ENCODE measurements around the gene FAM171A1.
A peak's percentile ranks its signal among the peaks of the same experiment; 100 is the strongest.
"Not testable (repeated sequence)": the region's sequence is repeated elsewhere in the genome, so short reads cannot be mapped to it uniquely, and the experiment has no call there.

The FAM171A1 gene

DNA sequence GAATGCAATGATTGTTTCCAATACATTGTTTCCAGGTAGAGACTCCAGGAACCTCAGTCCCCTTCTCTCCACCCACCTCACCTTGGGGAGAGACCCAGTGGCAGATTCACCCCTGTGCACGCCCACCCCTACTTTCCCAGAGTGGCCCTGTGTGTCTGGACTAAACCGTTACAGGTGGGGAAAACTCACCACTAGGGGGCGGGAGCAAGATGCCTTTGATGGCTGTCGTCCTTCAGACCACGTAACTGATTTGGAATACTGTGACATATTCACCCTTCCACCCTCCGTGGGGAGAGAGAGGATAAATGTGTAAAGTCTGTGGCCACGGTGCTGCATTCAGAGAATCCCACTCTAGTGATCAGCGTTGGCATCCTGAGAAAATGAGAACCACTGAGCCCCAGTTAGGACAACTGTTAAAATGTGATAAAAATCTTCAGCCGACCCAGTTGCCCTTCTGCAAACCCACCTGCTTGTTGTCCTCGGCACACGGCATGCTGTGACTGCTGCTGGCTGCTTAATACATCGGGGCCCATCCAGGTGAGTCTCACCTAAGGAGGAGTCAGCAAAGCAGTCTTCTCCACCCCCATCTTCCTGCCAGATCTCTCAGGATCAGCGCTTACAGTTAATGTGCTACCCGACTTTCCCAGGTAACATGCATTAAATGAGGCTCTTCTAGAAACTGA is 161.1 kb downstream of the FAM171A1 start:
- DNase-seq (ENCODE audit: low read depth): no peak

DNA sequence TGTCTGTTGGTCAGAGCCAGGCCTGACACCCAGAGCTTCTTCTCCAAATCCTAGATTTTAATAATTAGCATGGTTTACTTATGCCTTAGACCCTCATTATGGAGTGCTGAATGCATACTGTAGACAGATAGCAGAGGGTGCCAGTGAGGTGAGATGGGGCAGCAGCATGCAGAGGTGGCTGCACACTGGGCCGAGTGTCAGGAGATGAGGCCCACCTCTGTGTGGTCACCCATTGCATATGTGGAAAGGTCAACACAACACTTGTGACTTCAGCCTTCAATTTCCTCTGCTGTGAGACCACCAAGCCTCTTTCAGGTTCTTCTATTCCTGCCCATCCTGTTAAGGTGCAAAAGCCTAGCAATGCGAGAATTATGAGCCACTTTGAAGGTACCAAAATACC is 162.9 kb downstream of the FAM171A1 start:
- DNase-seq (ENCODE audit: low read depth): no peak

DNA sequence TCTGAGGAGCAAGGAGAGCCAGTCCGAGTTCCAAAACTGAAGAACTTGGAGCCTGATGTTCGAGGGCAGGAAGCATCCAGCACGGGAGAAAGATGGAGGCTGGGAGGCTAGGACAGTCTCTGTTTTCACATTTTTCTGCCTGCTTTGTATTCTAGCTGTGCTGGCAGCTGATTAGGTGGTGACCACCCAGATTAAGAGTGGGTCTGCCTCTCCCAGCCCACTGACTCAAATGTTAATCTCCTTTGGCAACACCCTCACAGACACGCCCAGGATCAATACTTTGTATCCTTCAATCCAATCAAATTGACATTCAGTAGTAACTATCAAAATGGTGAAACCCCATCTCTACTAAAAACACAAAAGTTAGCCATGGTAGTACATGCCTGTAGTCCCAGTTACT is 163.7 kb downstream of the FAM171A1 start:
- DNase-seq (ENCODE audit: low read depth): not testable (repeated sequence)

DNA sequence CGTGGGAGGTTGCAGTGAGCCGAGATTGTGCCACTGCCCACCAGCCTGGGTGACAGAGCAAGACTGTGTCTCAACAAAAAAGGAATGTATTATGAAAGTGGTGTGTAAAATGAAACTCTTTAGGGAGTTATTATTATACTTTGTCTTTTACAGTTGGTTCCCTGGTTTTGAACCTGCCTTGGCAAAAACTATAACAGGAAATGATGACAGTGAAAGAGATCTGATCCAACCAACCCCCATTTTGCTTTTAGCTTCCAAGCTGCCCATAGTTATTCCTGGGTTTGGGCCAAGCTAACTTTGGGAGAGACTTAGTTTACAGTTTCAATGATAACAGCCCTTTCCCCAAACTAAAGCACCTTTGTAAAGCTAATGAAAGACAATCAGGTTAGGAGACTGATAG is 168.4 kb downstream of the FAM171A1 start:
- DNase-seq (ENCODE audit: low read depth): no peak

DNA sequence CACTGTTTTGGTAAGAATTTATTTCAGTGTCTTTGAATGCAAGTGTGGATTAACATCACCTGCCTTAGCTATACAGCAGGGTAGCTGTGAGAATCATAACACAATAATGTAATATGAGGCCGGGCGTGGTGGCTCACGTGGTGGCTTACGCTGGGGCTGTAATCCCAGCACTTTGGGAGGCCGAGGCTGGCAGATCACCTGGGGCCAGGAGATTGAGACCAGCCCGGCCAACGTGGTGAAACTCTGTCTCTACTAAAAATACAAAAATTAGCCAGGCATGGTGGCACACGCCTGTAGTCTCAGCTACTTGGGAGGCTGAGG is 168.8 kb downstream of the FAM171A1 start:
- not testable (repeated sequence) for DNase-seq (ENCODE audit: low read depth)

DNA sequence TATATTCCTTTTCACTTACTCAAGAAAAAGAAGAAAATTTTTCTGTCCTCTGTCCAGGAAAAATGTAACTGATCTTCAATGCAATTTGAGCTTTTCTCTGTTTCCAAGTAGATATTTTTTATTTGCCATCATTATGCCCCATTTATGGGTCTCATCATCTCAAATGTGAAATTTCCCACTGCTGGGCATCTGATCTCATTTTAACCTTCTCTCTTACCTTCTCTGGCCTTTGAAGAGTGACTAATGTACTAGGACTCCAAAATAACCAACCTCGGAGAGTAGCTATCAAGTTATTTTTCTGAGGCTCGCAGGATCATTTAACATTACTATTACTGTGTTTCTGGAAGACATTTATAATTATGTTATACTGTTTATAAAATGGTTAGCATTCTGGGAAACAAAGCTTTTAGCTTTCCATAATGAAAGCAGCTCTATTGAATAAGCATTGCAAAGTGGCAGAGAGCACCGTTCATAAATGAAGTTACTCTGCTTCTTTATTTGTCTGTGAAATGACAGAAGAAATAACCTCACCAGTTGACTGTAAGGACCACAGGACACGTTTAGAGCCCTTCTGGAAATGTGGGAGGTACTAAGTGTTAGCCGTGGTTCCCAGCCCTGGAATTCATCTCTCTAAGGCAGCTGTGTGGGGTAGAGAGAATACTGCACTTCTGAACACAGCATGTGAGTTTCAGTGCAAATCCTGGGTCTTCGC is 169.3 kb downstream of the FAM171A1 start:
- DNase-seq (ENCODE audit: low read depth): no peak

DNA sequence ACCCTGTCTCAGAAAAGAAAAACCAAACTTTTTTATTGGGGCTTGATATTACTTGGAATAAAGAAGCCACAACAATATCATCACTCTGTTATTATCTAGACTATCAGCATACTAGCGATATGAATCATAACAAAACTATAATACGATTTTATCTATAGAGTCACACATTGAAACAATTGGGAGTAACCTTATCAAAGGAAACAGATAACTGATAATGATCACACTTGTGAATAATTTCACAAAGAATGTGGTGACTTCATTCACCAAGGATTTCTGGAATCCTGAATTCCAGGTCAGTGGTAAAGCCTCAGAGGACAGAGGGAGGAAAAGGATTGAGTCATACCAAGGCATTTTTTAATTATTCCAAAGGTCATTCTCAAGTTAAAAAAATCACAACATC is 170.5 kb downstream of the FAM171A1 start:
- DNase-seq (ENCODE audit: low read depth): peak; percentile 89

DNA sequence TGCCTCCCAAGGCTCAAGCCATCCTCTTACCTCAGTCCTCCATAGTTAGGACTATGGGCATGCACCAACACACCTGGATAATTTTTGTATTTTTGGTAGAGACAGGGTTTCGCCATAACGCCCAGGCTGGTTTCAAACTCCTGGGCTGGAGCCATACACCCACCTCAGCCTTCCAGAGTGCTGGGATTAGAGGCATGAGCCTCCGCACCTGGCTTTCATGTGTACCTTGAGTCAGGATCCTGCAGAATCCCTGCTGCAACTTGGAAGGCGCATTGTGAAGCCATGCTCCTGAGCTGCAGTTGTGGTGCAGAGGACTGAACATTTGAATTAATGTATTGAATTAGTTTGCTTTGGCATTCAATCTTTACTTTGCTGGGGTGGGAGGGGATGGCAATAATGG is 173.2 kb downstream of the FAM171A1 start:
- no peak for DNase-seq (ENCODE audit: low read depth)

DNA sequence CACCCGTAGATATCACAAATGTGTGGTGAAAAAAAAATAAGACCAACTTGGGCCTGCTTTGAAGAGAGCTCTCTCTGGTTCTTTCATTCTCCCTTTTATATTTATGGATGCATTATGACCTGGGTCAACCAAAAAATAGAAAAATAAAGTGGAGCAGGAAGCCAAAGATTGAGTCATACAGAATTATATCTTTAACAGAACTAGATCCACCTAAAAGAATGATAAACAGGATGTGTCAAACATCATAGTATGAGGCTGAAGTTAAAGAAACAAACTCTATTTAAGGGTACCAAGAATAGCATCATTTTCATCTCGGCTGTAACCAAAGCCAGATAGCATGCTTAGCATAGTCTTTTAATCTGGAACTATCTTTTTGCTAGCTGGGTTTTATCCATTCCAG is 173.8 kb downstream of the FAM171A1 start:
- no peak for DNase-seq (ENCODE audit: low read depth)

DNA sequence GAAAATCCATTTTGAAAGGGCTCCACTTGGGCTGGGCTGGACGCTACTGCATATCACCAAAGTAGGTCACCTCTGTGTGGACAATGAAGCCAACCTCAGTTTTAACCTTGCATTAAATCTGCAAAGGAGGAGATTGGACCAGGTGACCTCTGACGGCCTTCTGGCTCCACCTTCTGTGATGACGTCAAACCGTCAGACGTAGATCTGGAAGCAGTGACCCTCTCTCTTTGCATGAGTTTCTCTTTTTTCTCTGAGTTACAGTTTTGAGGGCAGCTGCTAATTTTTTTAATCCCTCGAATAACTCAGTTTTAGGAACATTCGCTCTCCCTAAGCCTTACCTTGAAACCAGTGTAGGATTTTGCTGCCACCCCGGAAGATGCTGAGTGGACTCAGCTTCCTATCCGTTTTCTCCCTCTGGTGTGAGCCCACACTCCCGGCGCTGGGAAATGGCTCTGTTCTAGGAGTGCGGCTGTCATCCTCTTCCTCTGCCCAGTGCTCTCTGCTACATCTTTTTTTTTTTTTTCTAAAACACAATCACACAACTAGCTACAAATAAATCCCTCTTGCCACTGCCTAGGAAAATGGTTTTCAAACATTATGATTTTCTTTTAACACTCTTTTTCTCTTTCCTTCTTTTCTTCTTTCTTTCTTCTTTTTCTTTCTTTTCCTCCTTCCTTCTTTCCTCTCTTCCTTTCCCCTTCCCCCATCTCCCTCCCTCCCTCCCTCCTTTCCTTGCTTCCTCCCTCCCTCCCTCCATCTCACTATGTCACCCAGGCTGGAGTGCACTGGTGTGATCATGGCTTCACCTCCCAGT is 174.9 kb downstream of the FAM171A1 start:
- no peak for DNase-seq (ENCODE audit: low read depth)

DNA sequence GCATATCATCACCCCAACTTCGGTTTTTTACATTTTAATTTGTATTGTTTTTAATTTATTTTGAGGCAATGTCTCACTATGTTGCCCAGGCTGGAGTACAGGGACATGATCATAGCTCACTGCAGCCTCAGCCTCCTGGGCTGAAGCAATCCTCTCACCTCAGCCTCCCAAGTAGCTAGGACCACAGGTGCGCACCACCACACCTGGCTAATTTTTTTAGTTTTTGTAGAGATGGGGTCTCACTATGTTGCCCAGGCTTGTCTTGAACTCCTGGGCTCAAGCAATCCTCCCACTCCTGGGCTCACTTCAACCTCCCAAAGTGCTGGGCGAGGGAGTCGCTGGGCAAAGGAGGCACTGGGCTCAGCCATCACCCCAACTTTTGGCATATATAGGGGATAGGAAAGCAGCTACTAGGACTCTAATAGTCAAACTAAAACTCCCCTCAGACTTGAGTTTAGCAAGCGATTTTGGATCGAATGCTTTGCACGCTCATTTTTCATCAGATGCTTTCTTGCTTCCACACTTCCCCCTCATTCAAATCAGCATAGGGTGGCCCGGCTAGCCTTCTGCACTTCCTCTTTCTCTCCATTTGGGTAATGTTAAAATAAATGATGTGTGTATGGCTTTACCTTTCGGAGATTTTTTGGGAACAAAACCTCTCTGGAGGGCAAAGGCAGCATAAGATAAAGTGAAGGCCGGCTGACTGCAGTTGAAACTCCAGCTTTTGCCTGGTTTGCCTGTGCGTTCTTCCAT is 181.8 kb downstream of the FAM171A1 start:
- DNase-seq (ENCODE audit: low read depth): no peak

DNA sequence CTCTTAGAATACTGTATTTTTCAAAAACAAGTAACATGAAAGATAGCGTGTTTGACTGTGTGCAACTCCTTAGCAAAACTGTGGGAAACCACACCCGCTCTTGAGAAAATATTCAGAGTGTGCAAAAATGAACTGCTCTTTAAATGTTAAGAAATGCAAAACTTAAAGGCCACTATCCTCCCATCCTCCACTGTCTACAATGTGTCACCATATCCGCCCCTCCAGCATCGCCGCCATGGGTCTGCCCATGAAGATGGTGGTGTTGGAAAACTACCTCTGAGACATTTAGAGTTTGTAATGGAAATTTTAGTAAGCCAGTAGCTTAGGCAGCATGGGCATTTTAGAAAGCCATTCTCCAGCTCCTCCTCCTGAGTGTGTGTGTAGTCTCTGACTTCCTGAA is 182.5 kb downstream of the FAM171A1 start:
- DNase-seq (ENCODE audit: low read depth): no peak

DNA sequence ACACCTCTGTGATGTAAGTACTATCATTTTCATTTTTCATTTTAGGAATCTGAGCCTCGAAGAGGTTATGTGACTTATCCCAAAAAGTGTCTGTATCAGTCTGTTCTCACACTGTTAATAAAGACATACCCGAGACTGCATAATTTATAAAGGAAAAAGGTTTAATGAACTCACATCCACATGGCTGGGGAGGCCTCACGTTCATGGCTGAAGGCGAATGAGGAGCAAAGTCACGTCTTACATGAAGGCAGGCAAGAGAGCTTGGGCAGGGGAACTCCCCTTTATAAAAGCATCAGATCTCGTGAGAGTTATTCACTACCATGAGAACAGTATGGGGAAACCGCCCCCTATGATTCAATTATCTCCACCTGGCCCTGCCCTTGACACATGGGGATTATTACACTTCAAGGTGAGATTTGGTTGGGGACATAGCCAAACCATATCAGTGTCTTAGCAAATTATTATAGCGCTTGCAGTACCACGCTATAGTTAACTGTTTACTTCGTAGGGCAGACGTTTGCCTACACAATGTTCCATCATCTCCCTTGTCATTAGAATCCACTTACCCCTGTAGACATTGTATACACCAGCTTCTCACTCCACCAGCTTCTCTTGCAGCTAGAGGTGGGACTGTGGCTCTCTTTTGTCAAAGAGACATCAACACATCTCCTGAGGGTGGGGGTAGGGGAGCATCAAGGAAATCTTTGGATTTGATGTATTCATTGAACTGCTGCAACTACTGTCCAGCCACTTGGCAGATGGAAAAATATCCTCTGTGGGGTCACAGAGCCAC is 187.2 kb downstream of the FAM171A1 start:
- DNase-seq (ENCODE audit: low read depth): no peak

DNA sequence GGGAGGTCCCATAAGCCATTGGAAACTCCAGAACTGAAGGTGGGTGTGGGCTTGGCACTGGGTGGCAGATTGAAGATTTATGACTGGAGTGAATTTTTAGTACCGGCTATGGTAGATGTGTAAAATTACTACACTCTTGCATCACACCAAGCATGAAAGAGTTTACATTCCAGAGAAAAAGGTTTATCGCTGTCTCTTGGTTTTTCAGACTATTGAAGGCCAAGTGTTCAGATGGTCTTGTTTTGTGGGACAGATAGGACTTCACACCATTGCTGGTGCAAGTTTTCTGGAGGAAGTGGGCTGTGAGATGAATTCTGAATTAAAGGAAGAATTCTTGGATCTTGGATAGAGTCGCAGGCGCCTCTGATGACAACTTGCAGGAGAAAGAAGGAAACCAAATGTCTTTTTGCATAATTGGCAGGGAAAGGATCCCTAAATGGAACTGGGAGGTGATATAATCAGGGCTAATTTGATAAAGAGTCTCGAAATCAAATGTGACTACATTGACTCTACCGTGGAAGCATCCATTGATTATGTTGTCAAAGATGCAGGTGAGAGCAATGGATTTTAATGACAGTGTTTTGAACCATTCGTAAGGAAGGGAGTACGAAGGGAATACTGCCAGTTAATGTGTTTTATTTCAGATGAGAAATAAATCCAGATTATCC is 188.4 kb downstream of the FAM171A1 start:
- no peak for DNase-seq (ENCODE audit: low read depth)

DNA sequence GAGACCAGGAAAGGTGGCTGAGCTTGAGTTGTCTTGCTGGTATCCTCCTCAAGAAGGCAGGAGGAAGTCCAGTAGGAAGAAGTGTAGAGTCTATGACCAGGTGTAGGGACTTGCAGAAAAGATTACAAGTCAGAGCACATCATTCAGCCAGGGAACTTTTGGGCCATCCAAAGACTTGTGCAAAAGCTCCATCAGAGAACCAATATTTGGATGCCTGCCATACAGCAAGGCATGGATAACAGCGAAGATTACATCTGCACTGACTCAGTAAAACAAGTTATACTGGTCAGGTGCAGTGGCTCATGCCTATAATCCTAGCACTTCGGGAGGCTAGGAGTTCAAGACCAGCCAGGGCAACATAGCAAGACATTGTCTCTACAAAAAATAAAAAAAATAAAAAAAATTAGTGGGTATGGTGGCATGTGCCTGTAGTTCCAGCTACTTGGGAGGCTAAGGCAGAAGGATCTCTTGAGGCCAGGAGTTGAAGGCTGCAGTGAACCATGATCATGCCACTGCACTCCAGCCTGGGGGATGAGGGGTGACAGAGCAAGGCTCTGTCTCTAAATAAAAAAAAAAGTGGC is 189.4 kb downstream of the FAM171A1 start:
- DNase-seq (ENCODE audit: low read depth): no peak

DNA sequence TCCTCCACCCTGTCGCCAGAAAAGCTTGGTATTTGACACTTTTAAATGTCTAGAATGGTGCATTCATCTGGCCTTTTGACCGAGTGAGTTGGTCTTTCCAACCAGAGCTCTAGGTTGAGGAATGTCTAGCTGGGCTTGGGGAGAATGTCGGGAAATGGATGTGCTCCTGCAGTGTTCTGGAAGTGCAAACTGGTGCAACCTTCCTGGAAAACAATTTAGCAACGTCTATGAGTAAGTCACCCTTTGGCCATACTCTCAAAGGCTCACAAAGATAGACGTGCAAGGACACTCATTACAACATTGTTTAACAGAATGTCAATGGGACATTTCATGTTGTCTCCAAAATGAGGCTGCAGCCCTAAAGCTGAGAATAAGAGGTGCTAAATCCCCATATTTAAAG is 190.4 kb downstream of the FAM171A1 start:
- no peak for DNase-seq (ENCODE audit: low read depth)

DNA sequence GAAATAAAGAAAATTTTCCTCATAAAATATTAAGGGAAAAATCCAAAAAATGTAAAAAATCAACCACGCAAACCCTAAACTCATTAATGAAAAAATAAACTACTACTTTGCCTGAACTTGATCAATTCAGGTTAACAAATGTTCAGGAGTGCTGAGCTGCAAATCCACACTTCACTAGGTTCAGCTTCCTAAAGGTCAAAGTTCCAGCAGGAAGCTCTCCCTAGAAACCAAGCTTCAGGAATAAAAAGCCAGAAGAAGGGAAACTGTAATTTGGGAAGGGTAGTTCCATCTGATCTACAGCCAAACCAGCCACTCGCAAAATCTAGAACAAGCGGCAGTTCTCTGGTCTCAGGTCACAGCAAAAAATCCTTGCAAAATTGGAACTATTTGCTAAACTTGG is 194.8 kb downstream of the FAM171A1 start:
- no peak for DNase-seq (ENCODE audit: low read depth)

DNA sequence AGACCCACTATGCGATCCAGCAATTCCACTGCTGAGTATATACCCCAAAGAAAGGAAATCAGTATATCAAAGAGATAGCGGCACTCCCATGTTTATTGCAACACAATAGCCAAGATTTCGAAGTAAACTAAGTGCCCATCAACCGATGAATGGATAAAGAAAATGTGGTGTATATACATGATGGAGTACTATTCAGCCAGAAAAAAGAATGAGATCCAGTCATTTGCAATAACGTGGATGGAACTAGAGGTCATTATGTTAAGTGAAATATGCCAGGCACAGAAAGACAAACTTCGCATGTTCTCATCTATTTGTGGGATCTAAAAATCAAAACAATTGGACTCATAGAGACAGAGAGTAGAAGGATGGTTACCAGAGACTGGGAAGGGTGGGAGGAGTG is 195.5 kb downstream of the FAM171A1 start:
- no peak for DNase-seq (ENCODE audit: low read depth)

DNA sequence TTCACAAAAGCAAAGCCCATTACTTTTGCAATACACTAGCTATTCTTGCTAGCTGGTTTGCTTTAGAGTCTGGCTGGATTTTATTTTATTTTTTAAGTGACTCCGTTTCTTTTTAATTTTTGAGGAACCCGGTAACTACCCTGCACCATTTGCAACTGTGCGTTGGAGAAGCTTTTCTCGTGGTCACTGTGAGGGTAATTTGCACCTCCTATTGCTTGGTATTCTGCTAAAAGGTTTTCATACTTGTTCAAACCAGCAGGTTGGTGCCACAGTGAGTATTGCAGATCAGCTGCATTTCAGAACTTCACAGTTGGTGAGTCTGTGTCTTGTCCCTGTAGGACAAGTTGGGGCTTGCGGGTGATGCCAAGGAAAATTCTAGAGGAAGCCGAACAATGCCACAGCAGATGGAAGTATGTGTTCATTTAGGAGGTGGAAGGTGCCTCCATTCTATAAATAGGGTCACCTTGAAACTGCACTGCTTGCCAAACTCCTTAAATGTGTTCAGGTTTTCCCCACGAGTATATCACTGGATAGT is 198.7 kb downstream of the FAM171A1 start:
- DNase-seq (ENCODE audit: low read depth): no peak
